HG03565 (cell line): ENCODE data around the gene DNASE1L1.

Source experiments
- ATAC-seq: cut with Tn5 transposase; IDR thresholded peaks from one replicate; pipeline ENCODE4 v1.9.1; 2021; ENCODE audit warnings: mild to moderate bottlenecking, moderate library complexity; ENCODE audit not compliant: unreplicated experiment

Gene DNASE1L1

GRCh38 chrX:154353172-154353843 is 55.7 kb downstream of the DNASE1L1 start:
- ATAC-seq: no peak

DNA sequence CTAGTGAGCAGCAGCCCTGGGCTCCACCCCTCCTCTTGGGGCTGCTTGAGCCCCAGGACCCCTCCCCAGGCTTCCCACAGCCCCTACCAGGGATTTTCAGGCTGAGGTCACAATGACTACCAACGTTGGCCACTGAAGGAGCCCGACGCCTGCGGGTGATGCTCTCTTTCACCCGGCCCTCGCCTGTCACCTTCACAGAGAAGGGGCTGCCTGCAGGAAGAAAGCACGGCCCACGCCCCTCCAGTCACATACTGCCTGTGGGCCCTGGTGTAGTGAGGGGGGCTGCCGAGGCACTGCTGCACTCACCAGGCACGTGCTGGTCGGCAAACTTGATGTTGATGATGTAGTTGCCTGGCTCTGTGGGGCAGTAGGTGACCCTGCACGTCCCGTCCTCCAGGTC is 56.6 kb downstream of the DNASE1L1 start:
- no peak for ATAC-seq

GRCh38 chrX:154352012-154352401 is 57.0 kb downstream of the DNASE1L1 start:
- no peak for ATAC-seq
